HCT116 (cell line): ENCODE data around the gene SH3GL1. TPM values are rescaled to one million over a fixed set of nuclear protein-coding genes. Genes with fewer than 3 reads are reported as not detected.

Experiments used
- ATAC-seq: fragments of 200-7000 bp; cut with Tn5 transposase; 2 replicates; pipeline ENCODE4 v1.9.1; 2020; ENCODE audit warnings: mild to moderate bottlenecking, moderate library complexity
- BruUV-seq: library from RNA; stranded (reverse); fragments of 400-500 nt; replicated peaks from 2 replicates; lab custom pipeline; 2021; lab: Mats Ljungman, UMichigan
- CTCF ChIA-PET: fragments of 300-600 bp; sonication (Branson Sonifier 250); formaldehyde crosslinking; loops from one replicate; lab custom pipeline; 2021; ENCODE audit warnings: antibody characterized with exemption; lab: Charles Lee
- POLR2A ChIA-PET: fragments of 300-600, 350-600 bp; sonication (Branson Sonifier 250); formaldehyde crosslinking; loops from one replicate; lab custom pipeline; 2021; ENCODE audit warnings: antibody characterized with exemption; lab: Charles Lee
- RAD21 ChIA-PET, 2 experiments: fragments of 300-600 bp; sonication (Branson Sonifier 250); formaldehyde crosslinking; loops; one replicate each; lab custom pipeline; 2023; ENCODE audit warnings: low total read pairs in 2 of 2; ENCODE audit not compliant: uncharacterized antibody in 2 of 2, unreplicated experiment in 2 of 2, low non-redundant PET in 1 of 2; lab: Charles Lee
- DNase-seq: peaks from one replicate; pipeline ENCODE4 v3.0.0-alpha.2; 2010; ENCODE audit warnings: low read depth, low spot score
- H2AFZ ChIP-seq: fragments of 200-600 bp; shearing (Covaris generic), sonication (generic); 2 replicates; pipeline ENCODE4 v1.6.1; 2017; ENCODE audit warnings: low read depth, mixed run types, mixed read lengths, antibody characterized with exemption, low read length; ENCODE audit not compliant: poor library complexity, severe bottlenecking
- H3K27ac ChIP-seq: 2 replicates; pipeline ENCODE4 v1.5.1; 2012; ENCODE audit warnings: low read depth, low read length
- H3K27me3 ChIP-seq: fragments of 200-600 bp; sonication (generic); 2 replicates; pipeline ENCODE4 v1.6.1; 2016; ENCODE audit warnings: mixed run types, low read length, mixed read lengths; ENCODE audit not compliant: insufficient read depth
- H3K36me3 ChIP-seq, 2 experiments: fragments of 200-500 bp in 1 of 2; fragments of 200-600 bp in 1 of 2; sonication (Bioruptor generic) in 1 of 2; sonication (generic) in 1 of 2; 2 replicates each; pipeline versions ENCODE4 v1.5.1 to v1.6.1; 2014 to 2016; ENCODE audit warnings: low read length in 2 of 2, inconsistent platforms in 1 of 2, mixed read lengths in 1 of 2, mixed run types in 1 of 2; ENCODE audit not compliant: insufficient read depth in 2 of 2, control insufficient read depth in 1 of 2
- H3K4me1 ChIP-seq, 2 experiments: fragments of 200-600 bp in 1 of 2; sonication (generic) in 1 of 2; 2 replicates each; pipeline versions ENCODE4 v1.5.1 to v1.6.1; 2012 to 2017; ENCODE audit warnings: low read length in 2 of 2, inconsistent platforms in 1 of 2, mild to moderate bottlenecking in 1 of 2, mixed read lengths in 1 of 2, mixed run types in 1 of 2, moderate library complexity in 1 of 2; ENCODE audit not compliant: insufficient read depth in 2 of 2, control insufficient read depth in 1 of 2
- H3K4me2 ChIP-seq: fragments of 200-600 bp; sonication (generic); 2 replicates; pipeline ENCODE4 v1.6.1; 2017; ENCODE audit warnings: mixed run types, low read length, mixed read lengths
- H3K4me3 ChIP-seq, 2 experiments: fragments of 200-600 bp in 1 of 2; sonication (generic) in 1 of 2; replicated peaks in 1 of 2; 2 replicates each; pipeline ENCODE4 v1.5.1; 2011 to 2016; ENCODE audit warnings: low read length in 2 of 2, control low read depth in 1 of 2, low read depth in 1 of 2, mild to moderate bottlenecking in 1 of 2, mixed read lengths in 1 of 2, mixed run types in 1 of 2
- H3K79me2 ChIP-seq: fragments of 200-600 bp; sonication (generic); 2 replicates; pipeline ENCODE4 v1.6.1; 2017; ENCODE audit warnings: mild to moderate bottlenecking, mixed run types, low read length, moderate library complexity, mixed read lengths; ENCODE audit not compliant: insufficient read depth
- H3K9ac ChIP-seq: fragments of 200-600 bp; sonication (generic); 2 replicates; pipeline ENCODE4 v1.6.1; 2016; ENCODE audit warnings: low read length, mixed read lengths
- H3K9me2 ChIP-seq: fragments of 200-600 bp; sonication (generic), shearing (Covaris generic); 2 replicates; pipeline ENCODE4 v1.6.1; 2017; ENCODE audit warnings: mixed run types, mild to moderate bottlenecking, moderate library complexity; ENCODE audit not compliant: insufficient read depth
- H3K9me3 ChIP-seq, 2 experiments: fragments of 200-500 bp in 1 of 2; fragments of 200-600 bp in 1 of 2; sonication (Bioruptor generic) in 1 of 2; sonication (generic) in 1 of 2; 2 replicates each; pipeline ENCODE4 v1.6.1; 2014 to 2017; ENCODE audit warnings: low read length in 2 of 2, mixed read lengths in 2 of 2, inconsistent platforms in 1 of 2, low read depth in 1 of 2, mild to moderate bottlenecking in 1 of 2, mixed run types in 1 of 2, moderate library complexity in 1 of 2; ENCODE audit not compliant: control insufficient read depth in 1 of 2, insufficient read depth in 1 of 2
- H4K20me1 ChIP-seq: fragments of 200-600 bp; sonication (generic), shearing (Covaris generic); 2 replicates; pipeline ENCODE4 v1.6.1; 2017; ENCODE audit warnings: mixed run types, mild to moderate bottlenecking, moderate library complexity; ENCODE audit not compliant: insufficient read depth
- ATF3 ChIP-seq: IDR thresholded peaks from 2 replicates; pipeline ENCODE4 v1.6.1; 2012
- CBX3 ChIP-seq: IDR thresholded peaks from 2 replicates; pipeline ENCODE4 v1.6.1; 2012; ENCODE audit warnings: low read depth
- CEBPB ChIP-seq: IDR thresholded peaks from 2 replicates; pipeline ENCODE4 v1.6.1; 2012; ENCODE audit warnings: low read depth
- CTCF ChIP-seq, 3 experiments: fragments of 200-600 bp in 1 of 3; sonication (generic) in 1 of 3; IDR thresholded peaks in 2 of 3; conservative IDR thresholded peaks in 1 of 3; 2 replicates each; pipeline ENCODE4 v1.5.1; 2012 to 2017; ENCODE audit warnings: low read depth in 2 of 3, low read length in 2 of 3, antibody characterized with exemption in 1 of 3, borderline replicate concordance in 1 of 3, control low read depth in 1 of 3, mild to moderate bottlenecking in 1 of 3, mixed read lengths in 1 of 3, mixed run types in 1 of 3, moderate library complexity in 1 of 3; ENCODE audit not compliant: insufficient read depth in 1 of 3
- EGR1 ChIP-seq: IDR thresholded peaks from 2 replicates; pipeline ENCODE4 v1.6.1; 2012; ENCODE audit warnings: low read depth
- EZH2 ChIP-seq: fragments of 200-600 bp; sonication (generic); IDR thresholded peaks from 2 replicates; pipeline ENCODE4 v1.6.1; 2017; ENCODE audit warnings: antibody characterized with exemption, mixed run types
- EZH2phosphoT487 ChIP-seq: fragments of 200-600 bp; IDR thresholded peaks from 2 replicates; pipeline ENCODE4 v1.6.1; 2018; ENCODE audit warnings: antibody characterized with exemption, borderline replicate concordance
- FOSL1 ChIP-seq: IDR thresholded peaks from 2 replicates; pipeline ENCODE4 v1.6.1; 2012; ENCODE audit warnings: low read depth
- JUND ChIP-seq: IDR thresholded peaks from 2 replicates; pipeline ENCODE4 v1.6.1; 2012
- MAX ChIP-seq: IDR thresholded peaks from 2 replicates; pipeline ENCODE4 v1.6.1; 2012
- POLR2A ChIP-seq: IDR thresholded peaks from 2 replicates; pipeline ENCODE4 v1.7.0; 2011; ENCODE audit warnings: borderline replicate concordance; ENCODE audit not compliant: insufficient read depth, insufficient read length; ENCODE audit errors: extremely low read depth
- REST ChIP-seq: IDR thresholded peaks from 2 replicates; pipeline ENCODE4 v1.6.1; 2012; ENCODE audit warnings: low read depth
- SIN3A ChIP-seq: IDR thresholded peaks from 2 replicates; pipeline ENCODE4 v1.6.1; 2012; ENCODE audit warnings: low read depth
- SP1 ChIP-seq: IDR thresholded peaks from 2 replicates; pipeline ENCODE4 v1.6.1; 2012; ENCODE audit warnings: low read depth
- SRF ChIP-seq: IDR thresholded peaks from 2 replicates; pipeline ENCODE4 v1.6.1; 2012; ENCODE audit warnings: low read depth
- YY1 ChIP-seq: IDR thresholded peaks from 2 replicates; pipeline ENCODE4 v1.6.1; 2011; ENCODE audit warnings: low read length, low read depth, moderate library complexity, mild to moderate bottlenecking; ENCODE audit not compliant: insufficient replicate concordance; ENCODE audit errors: extremely low read depth
- ZBTB33 ChIP-seq: IDR thresholded peaks from 2 replicates; pipeline ENCODE4 v1.6.1; 2011; ENCODE audit warnings: mild to moderate bottlenecking, low read length, moderate library complexity; ENCODE audit not compliant: insufficient replicate concordance; ENCODE audit errors: extremely low read depth
- ZFX ChIP-seq: fragments of 450-650 bp; IDR thresholded peaks from 2 replicates; pipeline ENCODE4 v1.6.1; 2017
- ZNF274 ChIP-seq: fragments of 200-500 bp; sonication (Bioruptor generic); IDR thresholded peaks from 2 replicates; pipeline ENCODE4 v1.6.1; 2014; ENCODE audit warnings: mild to moderate bottlenecking, low read depth, low read length, inconsistent platforms
- intact Hi-C: fragments of 100-400 bp; cut with micrococcal nuclease; formaldehyde crosslinking; loops from 2 replicates; pipeline ENCODE4 v1.10.0; 2022
- total RNA-seq: library from RNA; stranded (reverse); gene quantifications from one replicate; pipeline ENCODE4 v1.2.1, GENCODE V29; 2021; ENCODE audit not compliant: unreplicated experiment

Gene SH3GL1
- total RNA-seq, 1 experiment from 2014 or later = 86.0 TPM

GRCh38 chr19:4367336-4367723 lies 33.0 kb downstream of the SH3GL1 start:
- H2AFZ ChIP-seq = no peak overlapping the region
- no peaks in the 10 kb centered on the region for H3K27me3 ChIP-seq
- CTCF ChIA-PET = no interaction called here
- H3K27ac ChIP-seq = no peak overlapping the region; the same call in 1 of the 2 replicates
- ATAC-seq (no peak), DNase-seq (no peak)
- no peak overlapping the region for H3K4me2 ChIP-seq
- TF ChIP-seq SRF (no peak), ZBTB33 (no peak), CTCF (IDR thresholded peaks at IDR 0.05 in 2 of 3, conservative IDR thresholded peaks at IDR 0.05 in 1 of 3; ENCODE audit: borderline replicate concordance in 1 of 3, insufficient read depth in 1 of 3, low read depth in 2 of 3, low read length in 2 of 3) (no peak), MAX (no peak), POLR2A (no peak), SIN3A (no peak), CEBPB (no peak), SP1 (no peak), FOSL1 (no peak), YY1 (no peak), ZNF274 (no peak), EGR1 (no peak), CBX3 (no peak), ZFX (no peak), EZH2 (no peak), EZH2phosphoT487 (no peak), ATF3 (no peak), REST (no peak), JUND (no peak)
- H3K9me2 ChIP-seq = no peaks in the 10 kb centered on the region
- no TSS peak for BruUV-seq
- H3K9me3 ChIP-seq = no peaks in the 10 kb centered on the region
- RAD21 ChIA-PET = no interaction called here
- intact Hi-C loops = no loop called here
- POLR2A ChIA-PET = no interaction called here
- H3K4me3 ChIP-seq = no peak overlapping the region
- peaks cover under 1 to 3% of the 10 kb centered on the region in 2 experiments; a peak in 1 of 4 replicates for H3K36me3 ChIP-seq
- H4K20me1 ChIP-seq = no peaks in the 10 kb centered on the region
- H3K4me1 ChIP-seq = peaks cover 0 to 25% of the 10 kb centered on the region in 2 experiments; a peak in 2 of 4 replicates
- H3K79me2 ChIP-seq = peaks cover 50% of the 10 kb centered on the region
- no peak overlapping the region for H3K9ac ChIP-seq
